ENCODE measurements around the gene METRNL. TPM values are rescaled to one million over a fixed set of nuclear protein-coding genes. Genes with fewer than 3 reads are reported as not detected.

METRNL gene
- polyA plus RNA-seq, 1 donor from 2014 or later, result 15.1 TPM

DNA sequence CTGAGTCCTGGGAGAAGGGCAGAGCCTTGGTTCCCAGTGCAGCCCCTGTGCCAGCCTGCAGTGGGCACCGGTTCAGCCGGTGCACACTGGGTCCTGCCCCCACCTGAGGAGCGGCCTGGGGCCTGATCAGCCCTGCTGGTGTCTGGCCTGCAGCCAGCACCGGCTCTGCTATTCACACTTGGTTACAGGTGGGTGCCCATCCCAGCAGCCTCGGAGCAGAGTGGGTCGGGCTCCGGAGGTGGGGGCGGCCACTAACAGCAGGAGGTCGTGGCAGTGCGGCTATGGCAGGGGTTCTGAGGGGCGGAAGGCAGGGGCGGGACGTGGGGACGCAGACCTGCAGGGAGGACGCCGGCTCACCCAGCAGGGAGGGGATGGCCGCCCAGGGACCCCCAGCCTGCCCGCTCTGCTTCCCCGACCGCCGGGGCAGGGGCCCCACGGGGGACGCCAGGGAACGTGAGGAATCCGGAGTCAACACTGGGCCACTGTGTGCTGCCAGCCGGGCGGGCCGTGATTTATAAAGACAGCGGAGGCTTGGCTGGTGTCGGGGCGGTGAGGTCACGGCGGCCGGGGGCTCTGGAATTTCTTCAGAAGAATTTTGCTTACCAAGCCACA is 20.3 kb downstream of the METRNL start:
- H4K20me1 ChIP-seq (ENCODE audit: insufficient read depth), result no peaks in the 10 kb centered on the region
- H3F3A ChIP-seq (ENCODE audit: insufficient read depth, low read length, poor library complexity, severe bottlenecking), result no peaks in the 10 kb centered on the region
- no peak overlapping the region for H3K9ac ChIP-seq (ENCODE audit: low read length)
- H3K9me2 ChIP-seq (ENCODE audit: insufficient read depth, low read length), result no peaks in the 10 kb centered on the region
- no peak overlapping the region for H3K4me2 ChIP-seq (ENCODE audit: low read length)
- H3K79me2 ChIP-seq (replicated peaks; ENCODE audit: insufficient read depth, low read length), result no peaks in the 10 kb centered on the region
- no peaks in the 10 kb centered on the region for H3K36me3 ChIP-seq (ENCODE audit: insufficient read depth, low read length)
- no peak overlapping the region for H2AFZ ChIP-seq (ENCODE audit: low read depth, low read length)
- H3K27me3 ChIP-seq (ENCODE audit: insufficient read depth, low read depth, low read length), result no peaks in the 10 kb centered on the region
- TF ChIP-seq RAD21 (conservative IDR thresholded peaks at IDR 0.05) (no peak), SMC3 (conservative IDR thresholded peaks at IDR 0.05; ENCODE audit: poor library complexity) (no peak), EZH2 (IDR thresholded peaks at IDR 0.05; ENCODE audit: borderline replicate concordance, insufficient read depth, low read length, poor library complexity, severe bottlenecking) (no peak), EP300 (conservative IDR thresholded peaks at IDR 0.05; ENCODE audit: poor library complexity, severe bottlenecking) (no peak), MXI1 (conservative IDR thresholded peaks at IDR 0.05; ENCODE audit: poor library complexity, severe bottlenecking) (no peak), POLR2AphosphoS5 (IDR thresholded peaks at IDR 0.05) (no peak), TAF1 (IDR thresholded peaks at IDR 0.05; ENCODE audit: low read depth) (no peak)
- TF ChIP-seq, protein P1, sequence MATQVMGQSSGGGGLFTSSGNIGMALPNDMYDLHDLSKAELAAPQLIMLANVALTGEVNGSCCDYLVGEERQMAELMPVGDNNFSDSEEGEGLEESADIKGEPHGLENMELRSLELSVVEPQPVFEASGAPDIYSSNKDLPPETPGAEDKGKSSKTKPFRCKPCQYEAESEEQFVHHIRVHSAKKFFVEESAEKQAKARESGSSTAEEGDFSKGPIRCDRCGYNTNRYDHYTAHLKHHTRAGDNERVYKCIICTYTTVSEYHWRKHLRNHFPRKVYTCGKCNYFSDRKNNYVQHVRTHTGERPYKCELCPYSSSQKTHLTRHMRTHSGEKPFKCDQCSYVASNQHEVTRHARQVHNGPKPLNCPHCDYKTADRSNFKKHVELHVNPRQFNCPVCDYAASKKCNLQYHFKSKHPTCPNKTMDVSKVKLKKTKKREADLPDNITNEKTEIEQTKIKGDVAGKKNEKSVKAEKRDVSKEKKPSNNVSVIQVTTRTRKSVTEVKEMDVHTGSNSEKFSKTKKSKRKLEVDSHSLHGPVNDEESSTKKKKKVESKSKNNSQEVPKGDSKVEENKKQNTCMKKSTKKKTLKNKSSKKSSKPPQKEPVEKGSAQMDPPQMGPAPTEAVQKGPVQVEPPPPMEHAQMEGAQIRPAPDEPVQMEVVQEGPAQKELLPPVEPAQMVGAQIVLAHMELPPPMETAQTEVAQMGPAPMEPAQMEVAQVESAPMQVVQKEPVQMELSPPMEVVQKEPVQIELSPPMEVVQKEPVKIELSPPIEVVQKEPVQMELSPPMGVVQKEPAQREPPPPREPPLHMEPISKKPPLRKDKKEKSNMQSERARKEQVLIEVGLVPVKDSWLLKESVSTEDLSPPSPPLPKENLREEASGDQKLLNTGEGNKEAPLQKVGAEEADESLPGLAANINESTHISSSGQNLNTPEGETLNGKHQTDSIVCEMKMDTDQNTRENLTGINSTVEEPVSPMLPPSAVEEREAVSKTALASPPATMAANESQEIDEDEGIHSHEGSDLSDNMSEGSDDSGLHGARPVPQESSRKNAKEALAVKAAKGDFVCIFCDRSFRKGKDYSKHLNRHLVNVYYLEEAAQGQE (IDR thresholded peaks at IDR 0.05; ENCODE audit: borderline replicate concordance), result no peak
- TF ChIP-seq, protein P2, sequence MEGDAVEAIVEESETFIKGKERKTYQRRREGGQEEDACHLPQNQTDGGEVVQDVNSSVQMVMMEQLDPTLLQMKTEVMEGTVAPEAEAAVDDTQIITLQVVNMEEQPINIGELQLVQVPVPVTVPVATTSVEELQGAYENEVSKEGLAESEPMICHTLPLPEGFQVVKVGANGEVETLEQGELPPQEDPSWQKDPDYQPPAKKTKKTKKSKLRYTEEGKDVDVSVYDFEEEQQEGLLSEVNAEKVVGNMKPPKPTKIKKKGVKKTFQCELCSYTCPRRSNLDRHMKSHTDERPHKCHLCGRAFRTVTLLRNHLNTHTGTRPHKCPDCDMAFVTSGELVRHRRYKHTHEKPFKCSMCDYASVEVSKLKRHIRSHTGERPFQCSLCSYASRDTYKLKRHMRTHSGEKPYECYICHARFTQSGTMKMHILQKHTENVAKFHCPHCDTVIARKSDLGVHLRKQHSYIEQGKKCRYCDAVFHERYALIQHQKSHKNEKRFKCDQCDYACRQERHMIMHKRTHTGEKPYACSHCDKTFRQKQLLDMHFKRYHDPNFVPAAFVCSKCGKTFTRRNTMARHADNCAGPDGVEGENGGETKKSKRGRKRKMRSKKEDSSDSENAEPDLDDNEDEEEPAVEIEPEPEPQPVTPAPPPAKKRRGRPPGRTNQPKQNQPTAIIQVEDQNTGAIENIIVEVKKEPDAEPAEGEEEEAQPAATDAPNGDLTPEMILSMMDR (IDR thresholded peaks at IDR 0.05; ENCODE audit: poor library complexity, severe bottlenecking), result no peak
- H3K27ac ChIP-seq (ENCODE audit: low read length), result no peak overlapping the region
- no peaks in the 10 kb centered on the region for H3K9me3 ChIP-seq (ENCODE audit: low read length)
- H3K4me3 ChIP-seq (ENCODE audit: low read length), result no peak overlapping the region

DNA sequence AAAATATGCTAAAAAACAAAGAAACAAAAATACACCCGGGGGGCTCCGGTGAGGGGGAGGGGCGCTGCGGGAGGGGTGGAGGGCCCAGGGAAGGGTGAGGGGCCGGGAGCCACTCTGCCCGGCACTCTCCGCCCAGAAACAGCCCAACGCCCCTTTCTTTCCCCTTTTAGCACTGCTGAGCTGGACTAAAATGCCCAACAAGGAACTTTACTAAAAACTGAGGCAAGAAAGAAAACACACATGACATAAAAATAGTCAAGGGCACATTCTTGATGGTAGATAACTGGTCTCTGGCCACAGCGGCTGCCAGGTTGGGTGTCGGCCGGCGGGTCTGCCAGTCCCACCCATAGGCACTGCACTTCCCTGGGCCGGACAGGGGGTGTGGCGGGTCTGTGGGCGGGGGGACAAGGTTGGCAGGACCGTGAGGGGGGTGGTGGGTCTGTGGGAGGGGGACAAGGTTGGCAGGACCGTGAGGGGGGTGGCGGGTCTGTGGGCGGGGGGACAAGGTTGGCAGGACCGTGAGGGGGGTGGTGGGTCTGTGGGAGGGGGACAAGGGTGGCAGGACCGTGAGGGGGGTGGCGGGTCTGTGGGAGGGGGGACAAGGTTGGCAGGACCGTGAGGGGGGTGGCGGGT is 20.9 kb downstream of the METRNL start:
- no peak for TF ChIP-seq POLR2AphosphoS5 (IDR thresholded peaks at IDR 0.05)
- TF ChIP-seq TAF1 (IDR thresholded peaks at IDR 0.05; ENCODE audit: low read depth), result no peak
- no peak for TF ChIP-seq SMC3 (conservative IDR thresholded peaks at IDR 0.05; ENCODE audit: poor library complexity)
- TF ChIP-seq, protein P1 (IDR thresholded peaks at IDR 0.05; ENCODE audit: borderline replicate concordance), result no peak
- TF ChIP-seq EZH2 (IDR thresholded peaks at IDR 0.05; ENCODE audit: borderline replicate concordance, insufficient read depth, low read length, poor library complexity, severe bottlenecking), result no peak
- TF ChIP-seq EP300 (conservative IDR thresholded peaks at IDR 0.05; ENCODE audit: poor library complexity, severe bottlenecking), result no peak
- TF ChIP-seq, protein P2 (IDR thresholded peaks at IDR 0.05; ENCODE audit: poor library complexity, severe bottlenecking), result no peak
- no peak for TF ChIP-seq RAD21 (conservative IDR thresholded peaks at IDR 0.05)
- TF ChIP-seq MXI1 (conservative IDR thresholded peaks at IDR 0.05; ENCODE audit: poor library complexity, severe bottlenecking), result no peak
- H4K20me1 ChIP-seq (ENCODE audit: insufficient read depth), result no peaks in the 10 kb centered on the region
- H3K27me3 ChIP-seq (ENCODE audit: insufficient read depth, low read depth, low read length), result no peaks in the 10 kb centered on the region
- no peak overlapping the region for H2AFZ ChIP-seq (ENCODE audit: low read depth, low read length)
- H3K36me3 ChIP-seq (ENCODE audit: insufficient read depth, low read length), result no peaks in the 10 kb centered on the region
- no peak overlapping the region for H3K4me3 ChIP-seq (ENCODE audit: low read length)
- H3K4me2 ChIP-seq (ENCODE audit: low read length), result no peak overlapping the region
- H3K27ac ChIP-seq (ENCODE audit: low read length), result no peak overlapping the region
- no peaks in the 10 kb centered on the region for H3F3A ChIP-seq (ENCODE audit: insufficient read depth, low read length, poor library complexity, severe bottlenecking)
- H3K79me2 ChIP-seq (replicated peaks; ENCODE audit: insufficient read depth, low read length), result no peaks in the 10 kb centered on the region
- H3K9me3 ChIP-seq (ENCODE audit: low read length), result no peaks in the 10 kb centered on the region
- H3K9me2 ChIP-seq (ENCODE audit: insufficient read depth, low read length), result no peaks in the 10 kb centered on the region
- H3K9ac ChIP-seq (ENCODE audit: low read length), result no peak overlapping the region
